Measurements from ENCODE around the gene CCDC92.

DNA sequence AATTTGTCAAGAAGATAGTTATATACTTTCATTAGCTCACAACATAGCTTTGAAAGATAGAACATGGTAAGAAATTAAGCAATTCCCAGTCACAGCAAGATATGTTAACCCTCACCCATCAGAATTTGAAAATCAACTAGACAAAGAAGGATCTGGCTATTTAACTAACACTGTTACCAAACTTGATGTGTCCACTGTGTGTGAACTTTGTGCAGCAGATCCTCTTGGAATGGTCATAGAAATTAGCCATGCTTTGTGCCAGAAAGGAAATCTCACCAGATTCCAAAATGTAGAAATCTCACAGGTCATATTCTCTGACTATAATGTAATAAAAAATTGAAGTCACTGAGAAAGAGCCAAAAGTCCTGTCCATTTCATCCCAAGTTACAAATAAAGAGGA lies 46.5 kb upstream of the CCDC92 start:
- TF ChIP-seq, protein P1, sequence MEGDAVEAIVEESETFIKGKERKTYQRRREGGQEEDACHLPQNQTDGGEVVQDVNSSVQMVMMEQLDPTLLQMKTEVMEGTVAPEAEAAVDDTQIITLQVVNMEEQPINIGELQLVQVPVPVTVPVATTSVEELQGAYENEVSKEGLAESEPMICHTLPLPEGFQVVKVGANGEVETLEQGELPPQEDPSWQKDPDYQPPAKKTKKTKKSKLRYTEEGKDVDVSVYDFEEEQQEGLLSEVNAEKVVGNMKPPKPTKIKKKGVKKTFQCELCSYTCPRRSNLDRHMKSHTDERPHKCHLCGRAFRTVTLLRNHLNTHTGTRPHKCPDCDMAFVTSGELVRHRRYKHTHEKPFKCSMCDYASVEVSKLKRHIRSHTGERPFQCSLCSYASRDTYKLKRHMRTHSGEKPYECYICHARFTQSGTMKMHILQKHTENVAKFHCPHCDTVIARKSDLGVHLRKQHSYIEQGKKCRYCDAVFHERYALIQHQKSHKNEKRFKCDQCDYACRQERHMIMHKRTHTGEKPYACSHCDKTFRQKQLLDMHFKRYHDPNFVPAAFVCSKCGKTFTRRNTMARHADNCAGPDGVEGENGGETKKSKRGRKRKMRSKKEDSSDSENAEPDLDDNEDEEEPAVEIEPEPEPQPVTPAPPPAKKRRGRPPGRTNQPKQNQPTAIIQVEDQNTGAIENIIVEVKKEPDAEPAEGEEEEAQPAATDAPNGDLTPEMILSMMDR (IDR thresholded peaks at IDR 0.05) = no peak
- no peak for TF ChIP-seq POLR2A (IDR thresholded peaks at IDR 0.05)

All from testis (tissue), 2 donors.